ENCODE results near the gene CDO1. TPM values are rescaled to one million over a fixed set of nuclear protein-coding genes. Genes with fewer than 3 reads are reported as not detected.

CDO1 gene
- total RNA-seq, 1 donor from 2014 or later = not detected

- Mint-ChIP-seq H3K9me3 (no peaks in the 10 kb centered on the region), H3K27me3 (peaks cover 21% of the 10 kb centered on the region), H3K36me3 (ENCODE audit: low read depth) (no peaks in the 10 kb centered on the region), H3K4me3 (no peak overlapping the region), H3K27ac (no peak overlapping the region), H3K4me1 (no peaks in the 10 kb centered on the region)
- POLR2A ChIA-PET = no interaction called here
- ATAC-seq (ENCODE audit: low read depth) = no peak
- intact Hi-C loops (cut with micrococcal nuclease) = no loop called here
- TF ChIP-seq CTCF (IDR thresholded peaks at IDR 0.05) = no peak
- CTCF ChIA-PET = no interaction called here
- no peak for DNase-seq
These were observed 19.8 kb downstream of the CDO1 start for GRCh38 chr5:115796656-115797055.

GRCh38 chr5:115795700-115796099 lies 20.8 kb downstream of the CDO1 start:
- H3K4me1 Mint-ChIP-seq = no peaks in the 10 kb centered on the region
- ATAC-seq (ENCODE audit: low read depth) = no peak
- intact Hi-C loops (cut with micrococcal nuclease) = no loop called here
- CTCF ChIA-PET = no interaction called here
- no peak for TF ChIP-seq CTCF (IDR thresholded peaks at IDR 0.05)
- H3K27me3 Mint-ChIP-seq = peaks cover 28% of the 10 kb centered on the region
- H3K27ac Mint-ChIP-seq = no peak overlapping the region
- H3K4me3 Mint-ChIP-seq = no peak overlapping the region
- no peaks in the 10 kb centered on the region for H3K9me3 Mint-ChIP-seq
- H3K36me3 Mint-ChIP-seq (ENCODE audit: low read depth) = no peaks in the 10 kb centered on the region
- POLR2A ChIA-PET = no interaction called here
- DNase-seq = no peak

- H3K4me3 Mint-ChIP-seq = no peak overlapping the region
- no peak overlapping the region for H3K27ac Mint-ChIP-seq
- intact Hi-C loops (cut with micrococcal nuclease) = no loop called here
- CTCF ChIA-PET = no interaction called here
- no peaks in the 10 kb centered on the region for H3K36me3 Mint-ChIP-seq (ENCODE audit: low read depth)
- TF ChIP-seq CTCF (IDR thresholded peaks at IDR 0.05) = no peak
- H3K4me1 Mint-ChIP-seq = no peaks in the 10 kb centered on the region
- H3K27me3 Mint-ChIP-seq = peaks cover 51% of the 10 kb centered on the region
- no peak for DNase-seq
- H3K9me3 Mint-ChIP-seq = no peaks in the 10 kb centered on the region
- no peak for ATAC-seq (ENCODE audit: low read depth)
- POLR2A ChIA-PET = no interaction called here
These were observed 28.0 kb downstream of the CDO1 start for GRCh38 chr5:115788440-115788839.

GRCh38 chr5:115787426-115787825 lies 29.0 kb downstream of the CDO1 start:
- no peak for TF ChIP-seq CTCF (IDR thresholded peaks at IDR 0.05)
- no peaks in the 10 kb centered on the region for H3K4me1 Mint-ChIP-seq
- POLR2A ChIA-PET = no interaction called here
- CTCF ChIA-PET = no interaction called here
- peaks cover 42% of the 10 kb centered on the region for H3K27me3 Mint-ChIP-seq
- ATAC-seq (ENCODE audit: low read depth) (no peak), DNase-seq (no peak)
- no peak overlapping the region for H3K27ac Mint-ChIP-seq
- intact Hi-C loops (cut with micrococcal nuclease) = no loop called here
- H3K4me3 Mint-ChIP-seq = no peak overlapping the region
- no peaks in the 10 kb centered on the region for H3K9me3 Mint-ChIP-seq
- no peaks in the 10 kb centered on the region for H3K36me3 Mint-ChIP-seq (ENCODE audit: low read depth)

GRCh38 chr5:115785381-115786065 lies 30.9 kb downstream of the CDO1 start:
- no peaks in the 10 kb centered on the region for H3K36me3 Mint-ChIP-seq (ENCODE audit: low read depth)
- peaks cover 32% of the 10 kb centered on the region for H3K27me3 Mint-ChIP-seq
- no peak for TF ChIP-seq CTCF (IDR thresholded peaks at IDR 0.05)
- CTCF ChIA-PET = no interaction called here
- POLR2A ChIA-PET = no interaction called here
- H3K27ac Mint-ChIP-seq = no peak overlapping the region
- DNase-seq = no peak
- H3K4me1 Mint-ChIP-seq = peaks cover 1% of the 10 kb centered on the region
- ATAC-seq (ENCODE audit: low read depth) = no peak
- no peak overlapping the region for H3K4me3 Mint-ChIP-seq
- no peaks in the 10 kb centered on the region for H3K9me3 Mint-ChIP-seq
- intact Hi-C loops (cut with micrococcal nuclease) = no loop called here

Data from activated B cell treated with CpG ODN at 0.5 μM for 24 hours (primary cell).